HEK293T (cell line): Measurements from ENCODE around the gene SCAANT1.

Experiments used
- ARNT ChIP-seq: fragments of 450-650 bp; IDR thresholded peaks from 2 replicates; pipeline ENCODE4 v1.6.1; 2017; ENCODE audit warnings: mild to moderate bottlenecking
- ELF4 ChIP-seq: fragments of 450-650 bp; IDR thresholded peaks from 2 replicates; pipeline ENCODE4 v1.6.1; 2017; ENCODE audit warnings: antibody characterized with exemption
- FOXA1 ChIP-seq: fragments of 450-650 bp; IDR thresholded peaks from 2 replicates; pipeline ENCODE4 v1.6.1; 2016; ENCODE audit warnings: mild to moderate bottlenecking
- FOXK2 ChIP-seq: fragments of 450-650 bp; IDR thresholded peaks from 2 replicates; pipeline ENCODE4 v1.6.1; 2016; ENCODE audit warnings: mild to moderate bottlenecking
- SUZ12 ChIP-seq: fragments of 450-650 bp; IDR thresholded peaks from 2 replicates; pipeline ENCODE4 v1.6.1; 2016; ENCODE audit warnings: mild to moderate bottlenecking

GRCh38 chr3:63950698-63951097 is 38.5 kb upstream of the SCAANT1 start:
- TF ChIP-seq FOXA1: no peak
- TF ChIP-seq ARNT: no peak
- TF ChIP-seq FOXK2: no peak
- TF ChIP-seq ELF4: no peak
- TF ChIP-seq SUZ12: no peak
